GM21526 (cell line): Measurements from ENCODE around the gene KLHL29.

ENCODE experiments used
- ATAC-seq: cut with Tn5 transposase; IDR thresholded peaks from one replicate; pipeline ENCODE4 v1.9.1; 2021; ENCODE audit warnings: moderate library complexity; ENCODE audit not compliant: unreplicated experiment, low FRiP score

Gene KLHL29

GRCh38 chr2:23620841-23621341, 235.9 kb downstream of the KLHL29 start:
- ATAC-seq, result no peak

GRCh38 chr2:23621616-23622015, 236.6 kb downstream of the KLHL29 start:
- ATAC-seq, result no peak

GRCh38 chr2:23622466-23622865, 237.5 kb downstream of the KLHL29 start:
- no peak for ATAC-seq

GRCh38 chr2:23622966-23623675, 238.1 kb downstream of the KLHL29 start:
- no peak for ATAC-seq

GRCh38 chr2:23624378-23624777, 239.4 kb downstream of the KLHL29 start:
- ATAC-seq, result no peak

GRCh38 chr2:23624915-23625314, 239.9 kb downstream of the KLHL29 start:
- no peak for ATAC-seq

- no peak for ATAC-seq
Observed at GRCh38 chr2:23625726-23626125, 240.7 kb downstream of the KLHL29 start.

- no peak for ATAC-seq
Observed at GRCh38 chr2:23626701-23627230, 241.8 kb downstream of the KLHL29 start.

GRCh38 chr2:23627236-23628009, 242.4 kb downstream of the KLHL29 start:
- ATAC-seq, result no peak

GRCh38 chr2:23628926-23629771, 244.2 kb downstream of the KLHL29 start:
- no peak for ATAC-seq

- no peak for ATAC-seq
Observed at GRCh38 chr2:23629772-23630480, 244.9 kb downstream of the KLHL29 start.

GRCh38 chr2:23630961-23631360, 246.0 kb downstream of the KLHL29 start:
- ATAC-seq, result no peak

GRCh38 chr2:23631389-23631788, 246.4 kb downstream of the KLHL29 start:
- ATAC-seq, result no peak

- no peak for ATAC-seq
Observed at GRCh38 chr2:23632386-23632785, 247.4 kb downstream of the KLHL29 start.

- no peak for ATAC-seq
Observed at GRCh38 chr2:23632831-23633395, 247.9 kb downstream of the KLHL29 start.

GRCh38 chr2:23633966-23634365, 249.0 kb downstream of the KLHL29 start:
- ATAC-seq, result no peak

GRCh38 chr2:23635442-23636340, 250.7 kb downstream of the KLHL29 start:
- ATAC-seq, result no peak

- no peak for ATAC-seq
Observed at GRCh38 chr2:23636426-23636825, 251.4 kb downstream of the KLHL29 start.
